Mammary epithelial cell (primary cell): ENCODE results near the gene COBL.

ENCODE experiments used
- EZH2 ChIP-seq: IDR thresholded peaks from 2 replicates; pipeline ENCODE4 v1.6.1; 2012; ENCODE audit warnings: low read length, inconsistent platforms, borderline replicate concordance
- TF ChIP-seq, protein P1 (sequence below), 2 donors: IDR thresholded peaks in 1 of 2; conservative IDR thresholded peaks in 1 of 2; 2 replicates each; pipeline ENCODE4 v1.5.1; 2011 to 2012; ENCODE audit warnings: inconsistent platforms in 2 of 2, low read length in 2 of 2, mild to moderate bottlenecking in 2 of 2, control low read depth in 1 of 2, low read depth in 1 of 2; ENCODE audit not compliant: insufficient read depth in 1 of 2; ENCODE audit errors: extremely low read depth in 1 of 2

DNA sequence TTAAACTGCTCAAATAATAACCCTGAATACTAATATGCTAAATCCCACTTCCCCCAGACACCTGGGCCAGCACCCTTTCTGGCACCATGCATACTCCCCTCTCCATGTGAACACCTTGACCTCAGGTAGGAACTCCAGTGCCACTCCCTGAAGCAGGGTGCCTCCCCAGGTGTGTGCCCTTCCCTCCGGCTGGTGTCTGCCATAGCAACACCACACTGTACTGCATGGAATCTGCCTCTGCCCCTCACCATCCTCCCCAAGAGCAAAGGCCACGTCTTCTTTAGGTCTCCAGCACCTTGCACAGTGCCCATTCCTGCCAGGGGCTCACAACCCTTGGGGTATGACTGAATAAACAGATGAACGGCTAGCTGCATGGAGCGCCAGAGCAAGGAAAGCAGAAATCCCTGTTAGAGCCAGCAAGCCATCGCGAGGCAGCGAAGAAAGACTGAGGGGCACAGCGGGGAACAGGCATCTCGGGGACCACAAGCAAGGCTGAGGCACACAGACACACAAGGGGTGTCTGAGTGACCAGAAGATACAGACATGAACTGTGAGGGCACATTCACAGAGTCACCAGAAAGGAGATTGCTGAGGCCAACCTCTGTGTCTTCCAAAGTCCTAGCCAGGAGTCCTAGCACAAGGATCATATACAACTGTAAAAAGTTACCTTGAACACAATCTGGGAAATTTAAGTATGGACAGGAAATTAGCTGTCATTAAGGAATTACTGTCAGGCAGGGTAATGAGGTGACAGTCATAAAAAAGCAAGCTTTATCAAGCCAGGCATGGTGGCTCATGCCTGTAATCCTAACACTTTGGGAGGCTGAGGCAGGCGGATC, 25.7 kb downstream of the COBL start:
- TF ChIP-seq, protein P1, sequence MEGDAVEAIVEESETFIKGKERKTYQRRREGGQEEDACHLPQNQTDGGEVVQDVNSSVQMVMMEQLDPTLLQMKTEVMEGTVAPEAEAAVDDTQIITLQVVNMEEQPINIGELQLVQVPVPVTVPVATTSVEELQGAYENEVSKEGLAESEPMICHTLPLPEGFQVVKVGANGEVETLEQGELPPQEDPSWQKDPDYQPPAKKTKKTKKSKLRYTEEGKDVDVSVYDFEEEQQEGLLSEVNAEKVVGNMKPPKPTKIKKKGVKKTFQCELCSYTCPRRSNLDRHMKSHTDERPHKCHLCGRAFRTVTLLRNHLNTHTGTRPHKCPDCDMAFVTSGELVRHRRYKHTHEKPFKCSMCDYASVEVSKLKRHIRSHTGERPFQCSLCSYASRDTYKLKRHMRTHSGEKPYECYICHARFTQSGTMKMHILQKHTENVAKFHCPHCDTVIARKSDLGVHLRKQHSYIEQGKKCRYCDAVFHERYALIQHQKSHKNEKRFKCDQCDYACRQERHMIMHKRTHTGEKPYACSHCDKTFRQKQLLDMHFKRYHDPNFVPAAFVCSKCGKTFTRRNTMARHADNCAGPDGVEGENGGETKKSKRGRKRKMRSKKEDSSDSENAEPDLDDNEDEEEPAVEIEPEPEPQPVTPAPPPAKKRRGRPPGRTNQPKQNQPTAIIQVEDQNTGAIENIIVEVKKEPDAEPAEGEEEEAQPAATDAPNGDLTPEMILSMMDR (conservative IDR thresholded peaks at IDR 0.05 in 1 of 2, IDR thresholded peaks at IDR 0.05 in 1 of 2; ENCODE audit: extremely low read depth in 1 of 2, insufficient read depth in 1 of 2, low read depth in 1 of 2, low read length in 2 of 2): no peak
- TF ChIP-seq EZH2: no peak
